ENCODE data around the gene OR4K13.

The OR4K13 gene
- total RNA-seq, result 0 reads per million in 2 donors

GRCh38 chr14:20035938-20036337 lies at the start of gene OR4K13:
OR4K13 (minus strand) TSS chr14:20036038; CDS start chr14:20034758, 1,280 bp downstream.
- DNase-seq, result no peak

GRCh38 chr14:20059745-20060144 lies 23.9 kb upstream of the OR4K13 start, which contains the start of gene OR4L1:
OR4L1 (plus strand) TSS chr14:20060045; CDS start chr14:20060045, 0 bp downstream.
- no peak for DNase-seq

- no peak for DNase-seq
Measured at GRCh38 chr14:20048202-20048601, 12.4 kb upstream of the OR4K13 start.

GRCh38 chr14:20044243-20044642 lies 8.4 kb upstream of the OR4K13 start:
- DNase-seq, result no peak

- no peak for DNase-seq
Measured at GRCh38 chr14:20035449-20035848, 389 bp downstream of the OR4K13 start.

GRCh38 chr14:20031058-20031457 lies 4.8 kb downstream of the OR4K13 start:
- DNase-seq, result no peak

- DNase-seq, result no peak
Measured at GRCh38 chr14:20019257-20019865, 16.5 kb downstream of the OR4K13 start, which contains the start of gene OR4K14. OR4K14 (minus strand) TSS chr14:20019307; CDS start chr14:20015193, 4,114 bp downstream.

GRCh38 chr14:20008156-20008555 lies 27.7 kb downstream of the OR4K13 start:
- DNase-seq, result no peak

- DNase-seq, result no peak
Measured at GRCh38 chr14:20002319-20002718, 33.5 kb downstream of the OR4K13 start.

- DNase-seq, result no peak
Measured at GRCh38 chr14:20001863-20002262, 34.0 kb downstream of the OR4K13 start, which contains the start of gene OR4Q2. OR4Q2 (plus strand) TSS chr14:20002163.

GRCh38 chr14:19993438-19993837 lies 42.4 kb downstream of the OR4K13 start:
- DNase-seq, result no peak

Data from T-helper 9 cell (primary cell).